ENCODE results near the gene INF2. TPM values are rescaled to one million over a fixed set of nuclear protein-coding genes. Genes with fewer than 3 reads are reported as not detected.

The INF2 gene
- total RNA-seq, 1 donor: 49.2 TPM

DNA sequence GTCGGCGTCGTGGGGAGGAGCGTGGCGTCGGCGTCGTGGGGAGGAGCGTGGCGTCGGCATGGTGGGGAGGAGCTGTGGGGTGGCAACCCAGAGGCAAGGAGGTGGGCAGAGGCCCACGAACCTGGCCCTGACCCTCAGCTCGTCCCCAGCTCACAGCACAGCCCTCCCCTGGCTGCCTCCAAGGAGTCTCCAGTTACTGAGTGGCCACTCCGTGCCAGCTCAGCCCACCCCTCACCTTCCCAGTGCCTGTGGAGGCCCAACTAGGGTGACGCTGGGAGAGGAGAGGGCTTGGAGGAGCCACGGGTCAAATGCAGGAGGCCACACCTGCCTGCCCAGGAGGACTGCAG, 40.4 kb downstream of the INF2 start:
- Histone ChIP-seq H2AFZ (ENCODE audit: low read length) (no peak overlapping the region), H3K4me1 (ENCODE audit: insufficient read depth, low read length) (peaks cover 3% of the 10 kb centered on the region), H3K4me3 (ENCODE audit: insufficient read depth, low read length) (no peak overlapping the region), H3K27ac (ENCODE audit: low read depth, low read length) (no peak overlapping the region), H4K20me1 (ENCODE audit: insufficient read depth, low read length) (peaks cover 4% of the 10 kb centered on the region), H3K79me2 (ENCODE audit: insufficient read depth, low read length) (no peaks in the 10 kb centered on the region), H3K27me3 (ENCODE audit: insufficient read depth, low read length) (no peaks in the 10 kb centered on the region), H3K36me3 (ENCODE audit: insufficient read depth, low read length) (no peaks in the 10 kb centered on the region), H3K9me3 (ENCODE audit: low read depth, low read length) (no peaks in the 10 kb centered on the region), H3K4me2 (ENCODE audit: insufficient read depth, low read length) (no peak overlapping the region)
- no peak for TF ChIP-seq CTCF (IDR thresholded peaks at IDR 0.05; ENCODE audit: extremely low read depth, low read depth, low read length)
- no peak for DNase-seq (ENCODE audit: insufficient read length, low spot score, missing footprints)

- no peaks in the 10 kb centered on the region for H4K20me1 ChIP-seq (ENCODE audit: insufficient read depth, low read length)
- no peak overlapping the region for H3K4me2 ChIP-seq (ENCODE audit: insufficient read depth, low read length)
- H3K27ac ChIP-seq (ENCODE audit: low read depth, low read length): no peak overlapping the region
- H3K9me3 ChIP-seq (ENCODE audit: low read depth, low read length): no peaks in the 10 kb centered on the region
- H2AFZ ChIP-seq (ENCODE audit: low read length): no peak overlapping the region
- no peaks in the 10 kb centered on the region for H3K27me3 ChIP-seq (ENCODE audit: insufficient read depth, low read length)
- H3K79me2 ChIP-seq (ENCODE audit: insufficient read depth, low read length): no peaks in the 10 kb centered on the region
- DNase-seq (ENCODE audit: insufficient read length, low spot score, missing footprints): no peak
- no peak for TF ChIP-seq CTCF (IDR thresholded peaks at IDR 0.05; ENCODE audit: extremely low read depth, low read depth, low read length)
- H3K36me3 ChIP-seq (ENCODE audit: insufficient read depth, low read length): no peaks in the 10 kb centered on the region
- no peak overlapping the region for H3K4me3 ChIP-seq (ENCODE audit: insufficient read depth, low read length)
- no peaks in the 10 kb centered on the region for H3K4me1 ChIP-seq (ENCODE audit: insufficient read depth, low read length)
Measured at GRCh38 chr14:104730487-104730886, 41.1 kb downstream of the INF2 start.

DNA sequence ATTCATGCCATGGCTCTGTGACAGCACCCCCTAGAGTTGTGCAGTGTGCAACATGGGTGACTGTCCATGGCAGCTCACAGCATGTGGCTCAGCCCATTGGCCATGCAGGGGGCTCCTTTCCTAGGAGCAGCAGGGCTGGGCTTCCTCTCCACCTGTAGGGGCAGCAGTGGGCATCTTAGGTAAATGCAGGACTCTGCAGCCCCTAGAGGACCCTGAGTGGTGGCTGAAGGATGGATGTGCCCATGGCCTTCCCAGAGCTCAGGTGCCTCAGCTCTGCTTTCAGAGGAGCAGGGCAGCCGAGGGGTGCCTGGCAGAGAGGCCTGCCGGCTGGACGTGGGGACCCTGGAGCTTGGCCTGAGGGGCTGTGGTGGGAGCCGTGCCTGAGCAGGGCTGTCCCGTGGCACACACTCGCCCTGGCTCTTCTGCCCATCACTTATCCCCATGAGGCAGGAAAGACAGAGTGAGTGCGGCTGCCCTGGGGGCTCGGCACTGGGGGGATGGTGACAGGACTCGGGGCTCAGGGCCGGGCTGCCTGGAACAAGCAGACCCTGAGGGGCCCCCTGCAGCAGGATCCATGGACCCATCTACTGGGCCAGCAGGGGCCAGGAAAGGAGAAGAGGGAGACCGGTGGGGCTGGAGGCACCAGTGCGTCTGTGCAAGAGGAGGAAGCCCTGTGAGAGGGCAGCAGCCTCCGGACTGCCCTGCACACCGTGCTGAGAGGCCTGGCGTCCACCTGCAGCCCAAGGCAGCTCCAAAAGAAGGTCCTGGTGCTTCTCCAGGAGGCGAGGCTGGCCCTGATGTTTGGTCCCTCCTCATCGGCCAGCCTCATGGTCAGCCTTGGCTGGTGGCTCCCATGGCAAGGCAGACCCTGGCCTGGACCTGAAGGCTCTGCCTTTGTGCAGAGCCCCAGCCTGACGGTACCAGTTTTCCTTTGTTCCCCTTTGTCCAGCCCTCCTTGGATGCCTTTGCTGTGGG, 42.2 kb downstream of the INF2 start:
- Histone ChIP-seq H3K9me3 (ENCODE audit: low read depth, low read length) (no peaks in the 10 kb centered on the region), H3K27ac (ENCODE audit: low read depth, low read length) (no peak overlapping the region), H3K79me2 (ENCODE audit: insufficient read depth, low read length) (no peaks in the 10 kb centered on the region), H3K36me3 (ENCODE audit: insufficient read depth, low read length) (no peaks in the 10 kb centered on the region), H2AFZ (ENCODE audit: low read length) (no peak overlapping the region), H3K4me1 (ENCODE audit: insufficient read depth, low read length) (peaks cover 10% of the 10 kb centered on the region), H3K4me3 (ENCODE audit: insufficient read depth, low read length) (no peak overlapping the region), H4K20me1 (ENCODE audit: insufficient read depth, low read length) (no peaks in the 10 kb centered on the region), H3K27me3 (ENCODE audit: insufficient read depth, low read length) (no peaks in the 10 kb centered on the region), H3K4me2 (ENCODE audit: insufficient read depth, low read length) (no peak overlapping the region)
- peak; percentile 34 for TF ChIP-seq CTCF (IDR thresholded peaks at IDR 0.05; ENCODE audit: extremely low read depth, low read depth, low read length)
- peak; percentile 88 for DNase-seq (ENCODE audit: insufficient read length, low spot score, missing footprints)

DNA sequence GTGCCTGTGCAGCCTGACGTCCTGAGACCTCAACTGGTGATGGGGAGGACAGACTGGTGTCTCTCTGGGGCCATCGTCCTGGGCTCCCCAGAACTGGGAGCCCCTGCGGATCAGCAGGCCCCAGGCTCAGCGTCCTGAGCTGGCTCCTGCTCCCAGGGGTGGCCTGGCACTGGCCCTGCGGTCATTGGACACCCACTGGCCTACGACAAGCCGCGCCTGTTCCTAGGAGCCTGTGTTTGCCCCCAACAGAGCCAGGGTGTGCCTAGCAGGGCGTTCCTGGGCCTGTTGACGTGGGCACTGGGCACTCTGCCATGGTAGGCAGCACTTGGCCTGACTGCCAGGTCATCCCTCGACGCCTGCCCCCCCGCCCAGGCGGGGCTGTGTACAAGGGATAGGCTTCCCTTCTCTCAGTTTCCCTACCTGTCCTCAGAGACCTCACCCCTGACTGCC, 43.0 kb downstream of the INF2 start:
- peaks cover 10% of the 10 kb centered on the region for H3K4me1 ChIP-seq (ENCODE audit: insufficient read depth, low read length)
- TF ChIP-seq CTCF (IDR thresholded peaks at IDR 0.05; ENCODE audit: extremely low read depth, low read depth, low read length): no peak
- no peak overlapping the region for H2AFZ ChIP-seq (ENCODE audit: low read length)

More for the DNA sequence above, 43.0 kb downstream of the INF2 start:
- Histone ChIP-seq H4K20me1 (ENCODE audit: insufficient read depth, low read length) (no peaks in the 10 kb centered on the region), H3K27ac (ENCODE audit: low read depth, low read length) (no peak overlapping the region), H3K36me3 (ENCODE audit: insufficient read depth, low read length) (no peaks in the 10 kb centered on the region), H3K9me3 (ENCODE audit: low read depth, low read length) (no peaks in the 10 kb centered on the region), H3K27me3 (ENCODE audit: insufficient read depth, low read length) (no peaks in the 10 kb centered on the region), H3K4me3 (ENCODE audit: insufficient read depth, low read length) (no peak overlapping the region), H3K79me2 (ENCODE audit: insufficient read depth, low read length) (no peaks in the 10 kb centered on the region), H3K4me2 (ENCODE audit: insufficient read depth, low read length) (no peak overlapping the region)
- DNase-seq (ENCODE audit: insufficient read length, low spot score, missing footprints): peak; percentile 89

Data from osteoblast (primary cell).